HCT116 (cell line): ENCODE results near the gene PODN. TPM values are rescaled to one million over a fixed set of nuclear protein-coding genes. Genes with fewer than 3 reads are reported as not detected.

Experiments
- ATAC-seq: fragments of 200-7000 bp; cut with Tn5 transposase; 2 replicates; pipeline ENCODE4 v1.9.1; 2020; ENCODE audit warnings: mild to moderate bottlenecking, moderate library complexity
- BruUV-seq: library from RNA; stranded (reverse); fragments of 400-500 nt; replicated peaks from 2 replicates; lab custom pipeline; 2021; lab: Mats Ljungman, UMichigan
- CTCF ChIA-PET: fragments of 300-600 bp; sonication (Branson Sonifier 250); formaldehyde crosslinking; loops from one replicate; lab custom pipeline; 2021; ENCODE audit warnings: antibody characterized with exemption; lab: Charles Lee
- POLR2A ChIA-PET: fragments of 300-600, 350-600 bp; sonication (Branson Sonifier 250); formaldehyde crosslinking; loops from one replicate; lab custom pipeline; 2021; ENCODE audit warnings: antibody characterized with exemption; lab: Charles Lee
- RAD21 ChIA-PET, 2 experiments: fragments of 300-600 bp; sonication (Branson Sonifier 250); formaldehyde crosslinking; loops; one replicate each; lab custom pipeline; 2023; ENCODE audit warnings: low total read pairs in 2 of 2; ENCODE audit not compliant: uncharacterized antibody in 2 of 2, unreplicated experiment in 2 of 2, low non-redundant PET in 1 of 2; lab: Charles Lee
- DNase-seq: peaks from one replicate; pipeline ENCODE4 v3.0.0-alpha.2; 2010; ENCODE audit warnings: low read depth, low spot score
- H2AFZ ChIP-seq: fragments of 200-600 bp; shearing (Covaris generic), sonication (generic); 2 replicates; pipeline ENCODE4 v1.6.1; 2017; ENCODE audit warnings: low read depth, mixed run types, mixed read lengths, antibody characterized with exemption, low read length; ENCODE audit not compliant: poor library complexity, severe bottlenecking
- H3K27ac ChIP-seq: 2 replicates; pipeline ENCODE4 v1.5.1; 2012; ENCODE audit warnings: low read depth, low read length
- H3K27me3 ChIP-seq: fragments of 200-600 bp; sonication (generic); 2 replicates; pipeline ENCODE4 v1.6.1; 2016; ENCODE audit warnings: mixed run types, low read length, mixed read lengths; ENCODE audit not compliant: insufficient read depth
- H3K36me3 ChIP-seq, 2 experiments: fragments of 200-500 bp in 1 of 2; fragments of 200-600 bp in 1 of 2; sonication (Bioruptor generic) in 1 of 2; sonication (generic) in 1 of 2; 2 replicates each; pipeline versions ENCODE4 v1.5.1 to v1.6.1; 2014 to 2016; ENCODE audit warnings: low read length in 2 of 2, inconsistent platforms in 1 of 2, mixed read lengths in 1 of 2, mixed run types in 1 of 2; ENCODE audit not compliant: insufficient read depth in 2 of 2, control insufficient read depth in 1 of 2
- H3K4me1 ChIP-seq, 2 experiments: fragments of 200-600 bp in 1 of 2; sonication (generic) in 1 of 2; 2 replicates each; pipeline versions ENCODE4 v1.5.1 to v1.6.1; 2012 to 2017; ENCODE audit warnings: low read length in 2 of 2, inconsistent platforms in 1 of 2, mild to moderate bottlenecking in 1 of 2, mixed read lengths in 1 of 2, mixed run types in 1 of 2, moderate library complexity in 1 of 2; ENCODE audit not compliant: insufficient read depth in 2 of 2, control insufficient read depth in 1 of 2
- H3K4me2 ChIP-seq: fragments of 200-600 bp; sonication (generic); 2 replicates; pipeline ENCODE4 v1.6.1; 2017; ENCODE audit warnings: mixed run types, low read length, mixed read lengths
- H3K4me3 ChIP-seq, 2 experiments: fragments of 200-600 bp in 1 of 2; sonication (generic) in 1 of 2; replicated peaks in 1 of 2; 2 replicates each; pipeline ENCODE4 v1.5.1; 2011 to 2016; ENCODE audit warnings: low read length in 2 of 2, control low read depth in 1 of 2, low read depth in 1 of 2, mild to moderate bottlenecking in 1 of 2, mixed read lengths in 1 of 2, mixed run types in 1 of 2
- H3K79me2 ChIP-seq: fragments of 200-600 bp; sonication (generic); 2 replicates; pipeline ENCODE4 v1.6.1; 2017; ENCODE audit warnings: mild to moderate bottlenecking, mixed run types, low read length, moderate library complexity, mixed read lengths; ENCODE audit not compliant: insufficient read depth
- H3K9ac ChIP-seq: fragments of 200-600 bp; sonication (generic); 2 replicates; pipeline ENCODE4 v1.6.1; 2016; ENCODE audit warnings: low read length, mixed read lengths
- H3K9me2 ChIP-seq: fragments of 200-600 bp; sonication (generic), shearing (Covaris generic); 2 replicates; pipeline ENCODE4 v1.6.1; 2017; ENCODE audit warnings: mixed run types, mild to moderate bottlenecking, moderate library complexity; ENCODE audit not compliant: insufficient read depth
- H3K9me3 ChIP-seq, 2 experiments: fragments of 200-500 bp in 1 of 2; fragments of 200-600 bp in 1 of 2; sonication (Bioruptor generic) in 1 of 2; sonication (generic) in 1 of 2; 2 replicates each; pipeline ENCODE4 v1.6.1; 2014 to 2017; ENCODE audit warnings: low read length in 2 of 2, mixed read lengths in 2 of 2, inconsistent platforms in 1 of 2, low read depth in 1 of 2, mild to moderate bottlenecking in 1 of 2, mixed run types in 1 of 2, moderate library complexity in 1 of 2; ENCODE audit not compliant: control insufficient read depth in 1 of 2, insufficient read depth in 1 of 2
- H4K20me1 ChIP-seq: fragments of 200-600 bp; sonication (generic), shearing (Covaris generic); 2 replicates; pipeline ENCODE4 v1.6.1; 2017; ENCODE audit warnings: mixed run types, mild to moderate bottlenecking, moderate library complexity; ENCODE audit not compliant: insufficient read depth
- ELF1 ChIP-seq: IDR thresholded peaks from 2 replicates; pipeline ENCODE4 v1.6.1; 2012; ENCODE audit warnings: low read depth, borderline replicate concordance
- FOSL1 ChIP-seq: IDR thresholded peaks from 2 replicates; pipeline ENCODE4 v1.6.1; 2012; ENCODE audit warnings: low read depth
- POLR2A ChIP-seq: IDR thresholded peaks from 2 replicates; pipeline ENCODE4 v1.7.0; 2011; ENCODE audit warnings: borderline replicate concordance; ENCODE audit not compliant: insufficient read depth, insufficient read length; ENCODE audit errors: extremely low read depth
- POLR2AphosphoS5 ChIP-seq: IDR thresholded peaks from 2 replicates; pipeline ENCODE4 v1.6.1; 2011; ENCODE audit warnings: mild to moderate bottlenecking, low read depth, low read length, moderate library complexity
- RAD21 ChIP-seq: IDR thresholded peaks from 2 replicates; pipeline ENCODE4 v1.6.1; 2012; ENCODE audit warnings: low read depth, mild to moderate bottlenecking
- SRF ChIP-seq: IDR thresholded peaks from 2 replicates; pipeline ENCODE4 v1.6.1; 2012; ENCODE audit warnings: low read depth
- ZFX ChIP-seq: fragments of 450-650 bp; IDR thresholded peaks from 2 replicates; pipeline ENCODE4 v1.6.1; 2017
- intact Hi-C: fragments of 100-400 bp; cut with micrococcal nuclease; formaldehyde crosslinking; loops from 2 replicates; pipeline ENCODE4 v1.10.0; 2022
- total RNA-seq: library from RNA; stranded (reverse); gene quantifications from one replicate; pipeline ENCODE4 v1.2.1, GENCODE V29; 2021; ENCODE audit not compliant: unreplicated experiment
- TF ChIP-seq, protein P1 (sequence below): IDR thresholded peaks from 2 replicates; pipeline ENCODE4 v1.6.1; 2012

The PODN gene
- total RNA-seq, 1 experiment from 2014 or later, result 0.22 TPM

DNA sequence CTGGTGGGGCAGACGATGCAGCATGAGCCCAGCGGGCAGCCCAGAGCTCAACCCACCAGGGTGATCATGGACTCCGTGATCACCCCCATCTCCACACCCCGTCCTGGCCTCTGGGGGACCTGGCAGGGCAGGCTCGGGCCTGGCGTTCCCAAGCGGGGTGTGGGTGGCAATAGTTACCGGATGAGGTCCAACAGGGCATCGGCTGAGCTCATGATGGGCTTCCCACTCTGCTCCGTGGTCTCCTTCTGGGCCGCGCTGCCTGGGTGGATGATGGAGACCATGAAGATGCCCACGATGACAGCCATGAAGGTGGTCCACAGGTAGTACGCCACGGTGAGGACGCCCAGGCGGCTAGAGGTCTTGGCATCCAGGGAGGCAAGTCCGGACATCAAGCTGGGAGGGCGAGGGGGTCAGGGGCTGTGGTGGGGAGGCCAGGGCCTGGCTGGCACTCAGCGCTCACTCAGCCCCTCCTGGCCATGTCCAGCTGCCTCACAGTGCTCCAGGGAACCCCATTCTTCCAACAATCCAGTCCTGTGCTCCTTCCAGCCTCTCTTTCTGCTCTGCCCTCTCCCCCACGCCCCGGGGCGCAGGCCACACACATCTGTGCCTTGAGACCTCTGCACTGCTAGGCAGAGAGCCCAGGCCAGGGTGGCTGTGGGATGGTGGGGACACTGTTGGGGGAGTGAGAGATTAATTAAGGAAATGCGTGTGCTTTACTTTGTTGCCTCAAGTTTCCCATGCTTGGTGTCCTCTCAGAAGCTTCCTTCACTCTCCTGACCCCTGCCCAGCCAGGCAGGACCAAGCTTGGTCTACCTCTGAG, 52.8 kb downstream of the PODN start:
- H3K4me3 ChIP-seq, result no peak overlapping the region
- intact Hi-C loops, result no loop called here
- ATAC-seq, result no peak
- TF ChIP-seq FOSL1 (no peak), RAD21 (no peak), SRF (no peak), ZFX (no peak), ELF1 (no peak), POLR2A (no peak), POLR2AphosphoS5 (no peak)
- TF ChIP-seq, protein P1, sequence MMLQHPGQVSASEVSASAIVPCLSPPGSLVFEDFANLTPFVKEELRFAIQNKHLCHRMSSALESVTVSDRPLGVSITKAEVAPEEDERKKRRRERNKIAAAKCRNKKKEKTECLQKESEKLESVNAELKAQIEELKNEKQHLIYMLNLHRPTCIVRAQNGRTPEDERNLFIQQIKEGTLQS, result no peak
- no peaks in the 10 kb centered on the region for H3K9me2 ChIP-seq
- H4K20me1 ChIP-seq, result no peaks in the 10 kb centered on the region
- ChIA-PET CTCF (no interaction called here), RAD21 (interaction anchor here in 1 of 2 experiments (0.6 kb wide), 1 partner anchor 244 kb away, joined by 4 read pairs; no protein-coding TSS in a partner anchor), POLR2A (no interaction called here)
- no peaks in the 10 kb centered on the region for H3K36me3 ChIP-seq
- no TSS peak for BruUV-seq
- H3K4me2 ChIP-seq, result no peak overlapping the region
- no peak overlapping the region for H2AFZ ChIP-seq
- H3K27ac ChIP-seq, result no peak overlapping the region
- peaks cover 0 to 20% of the 10 kb centered on the region in 2 experiments; a peak in 2 of 4 replicates for H3K4me1 ChIP-seq
- no peak for DNase-seq
- H3K27me3 ChIP-seq, result no peaks in the 10 kb centered on the region
- H3K9ac ChIP-seq, result no peak overlapping the region
- no peaks in the 10 kb centered on the region for H3K79me2 ChIP-seq
- peaks cover 0 to 7% of the 10 kb centered on the region in 2 experiments; a peak in 1 of 4 replicates for H3K9me3 ChIP-seq
